Measurements from ENCODE around the gene SIL1.

DNA sequence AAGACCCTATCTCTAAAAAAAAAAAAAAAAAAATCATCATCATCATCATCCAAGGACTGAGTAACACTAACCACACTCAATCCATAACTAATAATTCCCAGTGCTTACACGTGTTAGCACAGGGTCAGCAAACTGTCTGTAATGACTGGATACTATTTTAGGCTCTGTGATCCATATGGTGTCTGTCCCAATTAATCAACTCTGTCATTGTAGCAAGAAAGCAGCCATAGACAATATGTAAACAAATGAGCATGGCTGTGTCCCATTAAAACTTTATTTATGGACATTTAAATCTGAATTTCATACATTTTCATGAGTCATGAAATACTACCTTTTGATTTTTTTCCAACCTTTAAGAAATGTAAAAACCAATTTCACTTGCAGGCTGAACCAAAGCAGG lies 148.4 kb downstream of the SIL1 start:
- TF ChIP-seq, protein P1, sequence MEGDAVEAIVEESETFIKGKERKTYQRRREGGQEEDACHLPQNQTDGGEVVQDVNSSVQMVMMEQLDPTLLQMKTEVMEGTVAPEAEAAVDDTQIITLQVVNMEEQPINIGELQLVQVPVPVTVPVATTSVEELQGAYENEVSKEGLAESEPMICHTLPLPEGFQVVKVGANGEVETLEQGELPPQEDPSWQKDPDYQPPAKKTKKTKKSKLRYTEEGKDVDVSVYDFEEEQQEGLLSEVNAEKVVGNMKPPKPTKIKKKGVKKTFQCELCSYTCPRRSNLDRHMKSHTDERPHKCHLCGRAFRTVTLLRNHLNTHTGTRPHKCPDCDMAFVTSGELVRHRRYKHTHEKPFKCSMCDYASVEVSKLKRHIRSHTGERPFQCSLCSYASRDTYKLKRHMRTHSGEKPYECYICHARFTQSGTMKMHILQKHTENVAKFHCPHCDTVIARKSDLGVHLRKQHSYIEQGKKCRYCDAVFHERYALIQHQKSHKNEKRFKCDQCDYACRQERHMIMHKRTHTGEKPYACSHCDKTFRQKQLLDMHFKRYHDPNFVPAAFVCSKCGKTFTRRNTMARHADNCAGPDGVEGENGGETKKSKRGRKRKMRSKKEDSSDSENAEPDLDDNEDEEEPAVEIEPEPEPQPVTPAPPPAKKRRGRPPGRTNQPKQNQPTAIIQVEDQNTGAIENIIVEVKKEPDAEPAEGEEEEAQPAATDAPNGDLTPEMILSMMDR (IDR thresholded peaks at IDR 0.05): no peak
- TF ChIP-seq EP300 (IDR thresholded peaks at IDR 0.05) (no peak), POLR2AphosphoS5 (IDR thresholded peaks at IDR 0.05) (no peak)

All from esophagus muscularis mucosa (tissue), 4 donors.